ENCODE results near the gene ELN.
"Not testable (repeated sequence)": the region's sequence is repeated elsewhere in the genome, so short reads cannot be mapped to it uniquely, and the experiment has no call there.

Gene ELN

GRCh38 chr7:74027683-74028320 is at the start of gene ELN:
Gene ELN, plus strand, starts transcription at chr7:74028173. Its CDS starts 15 bp downstream, at chr7:74028188.
- H3K36me3 ChIP-seq (ENCODE audit: control insufficient read depth, low read length) = no peaks in the 10 kb centered on the region

GRCh38 chr7:73978661-73979563 is 49.1 kb upstream of the ELN start:
- Histone ChIP-seq H3K27ac (ENCODE audit: low read depth, low read length) (no peak overlapping the region), H3K4me2 (ENCODE audit: low read length) (no peak overlapping the region), H3K9me2 (replicated peaks; ENCODE audit: control insufficient read depth, low read length) (no peaks in the 10 kb centered on the region), H3K79me2 (ENCODE audit: control insufficient read depth, low read length) (no peaks in the 10 kb centered on the region), H4K20me1 (ENCODE audit: control insufficient read depth, insufficient read depth, low read depth, low read length) (no peaks in the 10 kb centered on the region), H3K36me3 (ENCODE audit: control insufficient read depth, low read length) (no peaks in the 10 kb centered on the region), H3K4me1 (ENCODE audit: control insufficient read depth, low read length) (peaks cover 13% of the 10 kb centered on the region), H3K4me3 (ENCODE audit: low read length) (no peak overlapping the region), H3K9me3 (ENCODE audit: control insufficient read depth, insufficient read depth, low read length) (no peaks in the 10 kb centered on the region), H3F3A (ENCODE audit: control insufficient read depth, insufficient read depth) (no peaks in the 10 kb centered on the region), H3K27me3 (ENCODE audit: control insufficient read depth, low read length) (0 out of 2 replicates have a peak, but pooled peaks cover 4% of the 10 kb centered on the region)
- TF ChIP-seq EZH2phosphoT487 (IDR thresholded peaks at IDR 0.05; ENCODE audit: borderline replicate concordance, low read length) = no peak
- TF ChIP-seq, protein P1, sequence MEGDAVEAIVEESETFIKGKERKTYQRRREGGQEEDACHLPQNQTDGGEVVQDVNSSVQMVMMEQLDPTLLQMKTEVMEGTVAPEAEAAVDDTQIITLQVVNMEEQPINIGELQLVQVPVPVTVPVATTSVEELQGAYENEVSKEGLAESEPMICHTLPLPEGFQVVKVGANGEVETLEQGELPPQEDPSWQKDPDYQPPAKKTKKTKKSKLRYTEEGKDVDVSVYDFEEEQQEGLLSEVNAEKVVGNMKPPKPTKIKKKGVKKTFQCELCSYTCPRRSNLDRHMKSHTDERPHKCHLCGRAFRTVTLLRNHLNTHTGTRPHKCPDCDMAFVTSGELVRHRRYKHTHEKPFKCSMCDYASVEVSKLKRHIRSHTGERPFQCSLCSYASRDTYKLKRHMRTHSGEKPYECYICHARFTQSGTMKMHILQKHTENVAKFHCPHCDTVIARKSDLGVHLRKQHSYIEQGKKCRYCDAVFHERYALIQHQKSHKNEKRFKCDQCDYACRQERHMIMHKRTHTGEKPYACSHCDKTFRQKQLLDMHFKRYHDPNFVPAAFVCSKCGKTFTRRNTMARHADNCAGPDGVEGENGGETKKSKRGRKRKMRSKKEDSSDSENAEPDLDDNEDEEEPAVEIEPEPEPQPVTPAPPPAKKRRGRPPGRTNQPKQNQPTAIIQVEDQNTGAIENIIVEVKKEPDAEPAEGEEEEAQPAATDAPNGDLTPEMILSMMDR (IDR thresholded peaks at IDR 0.05; ENCODE audit: low read depth, low read length, poor library complexity, severe bottlenecking) = peak; percentile 86

More at GRCh38 chr7:74027683-74028320, at the start of gene ELN:
- peaks cover 72% of the 10 kb centered on the region for H3K27me3 ChIP-seq (ENCODE audit: control insufficient read depth, low read length)
- no peaks in the 10 kb centered on the region for H4K20me1 ChIP-seq (ENCODE audit: control insufficient read depth, insufficient read depth, low read depth, low read length)
- H3K4me3 ChIP-seq (ENCODE audit: low read length) = no peak within 1 kb of the TSS
- H3F3A ChIP-seq (ENCODE audit: control insufficient read depth, insufficient read depth) = no peaks in the 10 kb centered on the region
- no peak within 1 kb of the TSS for H3K27ac ChIP-seq (ENCODE audit: low read depth, low read length)
- no peak within 1 kb of the TSS for H3K4me2 ChIP-seq (ENCODE audit: low read length)
- no peaks in the 10 kb centered on the region for H3K4me1 ChIP-seq (ENCODE audit: control insufficient read depth, low read length)
- no peaks in the 10 kb centered on the region for H3K79me2 ChIP-seq (ENCODE audit: control insufficient read depth, low read length)
- H3K9me3 ChIP-seq (ENCODE audit: control insufficient read depth, insufficient read depth, low read length) = no peaks in the 10 kb centered on the region
- TF ChIP-seq EZH2phosphoT487 (IDR thresholded peaks at IDR 0.05; ENCODE audit: borderline replicate concordance, low read length) = no peak
- TF ChIP-seq, protein P1 (IDR thresholded peaks at IDR 0.05; ENCODE audit: low read depth, low read length, poor library complexity, severe bottlenecking) = no peak
- no peaks in the 10 kb centered on the region for H3K9me2 ChIP-seq (replicated peaks; ENCODE audit: control insufficient read depth, low read length)

- not testable (repeated sequence) for H3K79me2 ChIP-seq (ENCODE audit: control insufficient read depth, low read length); H3K9me3 ChIP-seq (ENCODE audit: control insufficient read depth, insufficient read depth, low read length); H3K4me2 ChIP-seq (ENCODE audit: low read length); H3F3A ChIP-seq (ENCODE audit: control insufficient read depth, insufficient read depth); H4K20me1 ChIP-seq (ENCODE audit: control insufficient read depth, insufficient read depth, low read depth, low read length); H3K36me3 ChIP-seq (ENCODE audit: control insufficient read depth, low read length); H3K27ac ChIP-seq (ENCODE audit: low read depth, low read length); H3K4me3 ChIP-seq (ENCODE audit: low read length); H3K9me2 ChIP-seq (replicated peaks; ENCODE audit: control insufficient read depth, low read length); H3K27me3 ChIP-seq (ENCODE audit: control insufficient read depth, low read length)
- peaks cover 13% of the 10 kb centered on the region for H3K4me1 ChIP-seq (ENCODE audit: control insufficient read depth, low read length)
Measured at GRCh38 chr7:73979656-73980055, 48.3 kb upstream of the ELN start.

GRCh38 chr7:73980206-73980605 is 47.8 kb upstream of the ELN start:
- H3K79me2 ChIP-seq (ENCODE audit: control insufficient read depth, low read length) = no peaks in the 10 kb centered on the region
- H3K27ac ChIP-seq (ENCODE audit: low read depth, low read length) = no peak overlapping the region
- H3K9me2 ChIP-seq (replicated peaks; ENCODE audit: control insufficient read depth, low read length) = no peaks in the 10 kb centered on the region
- H3K4me2 ChIP-seq (ENCODE audit: low read length) = no peak overlapping the region
- no peak for TF ChIP-seq EZH2phosphoT487 (IDR thresholded peaks at IDR 0.05; ENCODE audit: borderline replicate concordance, low read length)
- TF ChIP-seq, protein P1 (IDR thresholded peaks at IDR 0.05; ENCODE audit: low read depth, low read length, poor library complexity, severe bottlenecking) = no peak
- peaks cover 13% of the 10 kb centered on the region for H3K4me1 ChIP-seq (ENCODE audit: control insufficient read depth, low read length)
- H3K36me3 ChIP-seq (ENCODE audit: control insufficient read depth, low read length) = no peaks in the 10 kb centered on the region
- H3F3A ChIP-seq (ENCODE audit: control insufficient read depth, insufficient read depth) = no peaks in the 10 kb centered on the region
- no peaks in the 10 kb centered on the region for H3K9me3 ChIP-seq (ENCODE audit: control insufficient read depth, insufficient read depth, low read length)
- 0 out of 2 replicates have a peak, but pooled peaks cover 4% of the 10 kb centered on the region for H3K27me3 ChIP-seq (ENCODE audit: control insufficient read depth, low read length)
- no peak overlapping the region for H3K4me3 ChIP-seq (ENCODE audit: low read length)
- no peaks in the 10 kb centered on the region for H4K20me1 ChIP-seq (ENCODE audit: control insufficient read depth, insufficient read depth, low read depth, low read length)
